Measurements from ENCODE around the gene ZNF665. TPM values are rescaled to one million over a fixed set of nuclear protein-coding genes. Genes with fewer than 3 reads are reported as not detected.

Gene ZNF665
- total RNA-seq, 1 donor: 2.9 TPM

DNA sequence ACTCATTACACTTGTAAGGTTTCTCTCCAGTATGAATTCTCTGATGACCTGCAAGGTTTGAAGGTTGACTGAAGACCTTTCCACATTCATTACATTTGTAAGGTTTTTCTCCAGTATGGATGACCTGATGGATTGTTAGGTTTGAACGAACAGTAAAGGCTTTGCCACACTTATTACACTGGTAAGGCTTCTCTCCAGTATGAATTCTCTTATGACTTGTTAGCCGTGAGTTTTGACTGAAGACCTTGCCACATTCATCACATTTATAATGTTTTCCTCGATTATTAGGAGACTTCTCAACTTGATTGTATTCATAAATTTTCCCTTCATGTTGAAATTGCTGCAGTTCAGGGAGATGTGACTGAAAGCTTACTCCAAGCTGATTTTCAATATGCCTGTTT lies 27.5 kb downstream of the ZNF665 start:
- H3K36me3 ChIP-seq (ENCODE audit: insufficient read depth, low read length): no peaks in the 10 kb centered on the region
- H3K9me3 ChIP-seq (ENCODE audit: low read depth, low read length): peaks cover 18% of the 10 kb centered on the region
- no peak overlapping the region for H3K4me2 ChIP-seq (ENCODE audit: insufficient read depth, low read length)
- TF ChIP-seq, protein P1, sequence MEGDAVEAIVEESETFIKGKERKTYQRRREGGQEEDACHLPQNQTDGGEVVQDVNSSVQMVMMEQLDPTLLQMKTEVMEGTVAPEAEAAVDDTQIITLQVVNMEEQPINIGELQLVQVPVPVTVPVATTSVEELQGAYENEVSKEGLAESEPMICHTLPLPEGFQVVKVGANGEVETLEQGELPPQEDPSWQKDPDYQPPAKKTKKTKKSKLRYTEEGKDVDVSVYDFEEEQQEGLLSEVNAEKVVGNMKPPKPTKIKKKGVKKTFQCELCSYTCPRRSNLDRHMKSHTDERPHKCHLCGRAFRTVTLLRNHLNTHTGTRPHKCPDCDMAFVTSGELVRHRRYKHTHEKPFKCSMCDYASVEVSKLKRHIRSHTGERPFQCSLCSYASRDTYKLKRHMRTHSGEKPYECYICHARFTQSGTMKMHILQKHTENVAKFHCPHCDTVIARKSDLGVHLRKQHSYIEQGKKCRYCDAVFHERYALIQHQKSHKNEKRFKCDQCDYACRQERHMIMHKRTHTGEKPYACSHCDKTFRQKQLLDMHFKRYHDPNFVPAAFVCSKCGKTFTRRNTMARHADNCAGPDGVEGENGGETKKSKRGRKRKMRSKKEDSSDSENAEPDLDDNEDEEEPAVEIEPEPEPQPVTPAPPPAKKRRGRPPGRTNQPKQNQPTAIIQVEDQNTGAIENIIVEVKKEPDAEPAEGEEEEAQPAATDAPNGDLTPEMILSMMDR (IDR thresholded peaks at IDR 0.05; ENCODE audit: extremely low read depth, low read depth, low read length): no peak
- no peak overlapping the region for H2AFZ ChIP-seq (ENCODE audit: low read length)
- no peaks in the 10 kb centered on the region for H4K20me1 ChIP-seq (ENCODE audit: insufficient read depth, low read length)
- H3K4me1 ChIP-seq (ENCODE audit: insufficient read depth, low read length): no peaks in the 10 kb centered on the region
- no peak overlapping the region for H3K4me3 ChIP-seq (ENCODE audit: insufficient read depth, low read length)
- H3K27ac ChIP-seq (ENCODE audit: low read depth, low read length): no peak overlapping the region
- no peaks in the 10 kb centered on the region for H3K27me3 ChIP-seq (ENCODE audit: insufficient read depth, low read length)
- H3K79me2 ChIP-seq (ENCODE audit: insufficient read depth, low read length): no peaks in the 10 kb centered on the region
- DNase-seq (ENCODE audit: insufficient read length, low spot score, missing footprints): no peak

DNA sequence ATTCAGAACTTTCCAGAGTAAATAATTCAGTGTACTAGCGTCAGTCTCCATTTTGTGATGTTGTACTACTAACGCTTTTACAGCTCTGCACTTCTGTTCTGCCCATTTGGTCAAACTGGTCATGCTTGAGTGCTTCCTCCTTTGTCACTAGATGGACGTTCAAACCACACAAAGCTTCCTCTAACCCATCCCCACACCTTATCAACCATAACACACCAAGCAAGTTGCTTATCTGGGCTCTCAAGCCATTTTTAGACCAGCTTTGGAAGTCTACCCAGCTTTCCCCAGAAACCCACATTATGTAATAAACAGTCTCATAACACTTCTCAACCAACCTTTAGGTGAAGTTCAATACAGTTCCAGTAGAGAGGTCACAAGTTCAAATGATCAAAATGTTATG lies 32.0 kb downstream of the ZNF665 start:
- H3K4me3 ChIP-seq (ENCODE audit: insufficient read depth, low read length): no peak overlapping the region
- peak; percentile 10 for DNase-seq (ENCODE audit: insufficient read length, low spot score, missing footprints)
- H3K9me3 ChIP-seq (ENCODE audit: low read depth, low read length): peaks cover 18% of the 10 kb centered on the region
- no peak overlapping the region for H3K4me2 ChIP-seq (ENCODE audit: insufficient read depth, low read length)
- no peak overlapping the region for H3K27ac ChIP-seq (ENCODE audit: low read depth, low read length)
- H3K4me1 ChIP-seq (ENCODE audit: insufficient read depth, low read length): peaks cover 10% of the 10 kb centered on the region
- no peak overlapping the region for H2AFZ ChIP-seq (ENCODE audit: low read length)
- H3K79me2 ChIP-seq (ENCODE audit: insufficient read depth, low read length): peaks cover 21% of the 10 kb centered on the region
- no peaks in the 10 kb centered on the region for H3K27me3 ChIP-seq (ENCODE audit: insufficient read depth, low read length)
- H4K20me1 ChIP-seq (ENCODE audit: insufficient read depth, low read length): peaks cover 4% of the 10 kb centered on the region
- TF ChIP-seq, protein P1 (IDR thresholded peaks at IDR 0.05; ENCODE audit: extremely low read depth, low read depth, low read length): no peak
- H3K36me3 ChIP-seq (ENCODE audit: insufficient read depth, low read length): no peaks in the 10 kb centered on the region

DNA sequence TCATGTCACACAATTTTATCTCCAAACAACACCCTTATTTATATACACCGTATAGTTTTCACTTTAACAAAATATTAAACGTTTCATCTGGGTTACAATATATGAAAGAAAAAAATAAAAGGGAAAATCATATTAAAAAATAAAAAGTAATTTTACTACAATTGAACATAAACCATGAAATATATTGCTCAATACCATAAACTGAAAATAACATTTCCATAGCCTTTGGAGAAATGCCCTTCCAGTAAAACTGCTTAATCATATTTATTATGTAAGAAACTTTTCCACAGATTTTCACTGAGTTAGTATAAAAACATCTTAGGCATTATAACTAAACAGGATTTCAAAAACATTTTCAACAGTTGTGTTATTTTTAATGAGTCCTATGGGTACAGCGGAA lies 32.8 kb downstream of the ZNF665 start:
- no peak for DNase-seq (ENCODE audit: insufficient read length, low spot score, missing footprints)
- H3K9me3 ChIP-seq (ENCODE audit: low read depth, low read length): peaks cover 13% of the 10 kb centered on the region
- peaks cover 4% of the 10 kb centered on the region for H4K20me1 ChIP-seq (ENCODE audit: insufficient read depth, low read length)
- H2AFZ ChIP-seq (ENCODE audit: low read length): no peak overlapping the region
- H3K27ac ChIP-seq (ENCODE audit: low read depth, low read length): no peak overlapping the region
- H3K36me3 ChIP-seq (ENCODE audit: insufficient read depth, low read length): no peaks in the 10 kb centered on the region
- no peaks in the 10 kb centered on the region for H3K27me3 ChIP-seq (ENCODE audit: insufficient read depth, low read length)
- H3K4me2 ChIP-seq (ENCODE audit: insufficient read depth, low read length): no peak overlapping the region
- peaks cover 25% of the 10 kb centered on the region for H3K79me2 ChIP-seq (ENCODE audit: insufficient read depth, low read length)
- TF ChIP-seq, protein P1 (IDR thresholded peaks at IDR 0.05; ENCODE audit: extremely low read depth, low read depth, low read length): no peak
- peaks cover 10% of the 10 kb centered on the region for H3K4me1 ChIP-seq (ENCODE audit: insufficient read depth, low read length)
- no peak overlapping the region for H3K4me3 ChIP-seq (ENCODE audit: insufficient read depth, low read length)

DNA sequence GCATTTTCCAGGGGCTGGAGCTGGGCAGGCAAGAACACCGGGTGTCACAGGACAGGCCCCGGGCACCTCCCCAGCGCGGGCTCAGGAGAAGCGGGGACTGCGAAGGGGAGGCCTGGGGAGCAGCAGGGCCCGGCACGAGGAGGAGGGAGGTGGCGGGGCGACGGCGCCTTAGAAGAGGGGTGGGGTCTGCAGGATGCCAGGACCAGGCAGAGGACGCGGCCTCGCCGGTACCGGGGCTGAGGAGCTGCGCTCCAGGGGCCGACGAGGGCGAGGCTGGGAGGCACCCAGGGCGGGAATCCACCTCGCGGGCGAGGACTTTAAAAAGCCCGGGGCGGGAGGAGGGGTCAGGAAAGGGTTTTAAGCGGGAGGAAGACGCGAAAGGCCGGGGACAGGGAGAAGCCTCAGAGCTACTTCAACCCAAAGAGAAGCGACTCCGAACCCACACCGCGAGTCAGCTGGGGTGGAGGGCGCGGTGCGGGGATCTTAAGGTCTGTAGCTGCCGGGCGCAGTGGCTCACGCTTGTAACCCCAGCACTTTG lies 35.0 kb downstream of the ZNF665 start:
- peak; percentile 52 for DNase-seq (ENCODE audit: insufficient read length, low spot score, missing footprints)
- peak overlapping the region; percentile 12 for H3K27ac ChIP-seq (ENCODE audit: low read depth, low read length)

More for the DNA sequence above, 35.0 kb downstream of the ZNF665 start:
- Histone ChIP-seq H2AFZ (ENCODE audit: low read length) (peak overlapping the region; percentile 89), H3K4me2 (ENCODE audit: insufficient read depth, low read length) (peak overlapping the region; percentile 94), H3K36me3 (ENCODE audit: insufficient read depth, low read length) (no peaks in the 10 kb centered on the region), H3K4me3 (ENCODE audit: insufficient read depth, low read length) (peak overlapping the region; percentile 79), H3K4me1 (ENCODE audit: insufficient read depth, low read length) (peaks cover 10% of the 10 kb centered on the region), H3K27me3 (ENCODE audit: insufficient read depth, low read length) (no peaks in the 10 kb centered on the region), H4K20me1 (ENCODE audit: insufficient read depth, low read length) (peaks cover 4% of the 10 kb centered on the region), H3K9me3 (ENCODE audit: low read depth, low read length) (no peaks in the 10 kb centered on the region), H3K79me2 (ENCODE audit: insufficient read depth, low read length) (peaks cover 35% of the 10 kb centered on the region)
- TF ChIP-seq, protein P1 (IDR thresholded peaks at IDR 0.05; ENCODE audit: extremely low read depth, low read depth, low read length): no peak

Data from osteoblast (primary cell).